Activated CD4-positive, CD25-positive, alpha-beta regulatory T cell treated with anti-CD3 and anti-CD28 coated beads, Interleukin-2, amount 50 U/mL, for 72 hours (primary cell): ENCODE data around the gene ETV1.
"Not testable (repeated sequence)": the region's sequence is repeated elsewhere in the genome, so short reads cannot be mapped to it uniquely, and the experiment has no call there.

ENCODE experiments used
- DNase-seq: peaks from one replicate; pipeline ENCODE4 v3.0.0; 2021

The ETV1 gene

GRCh38 chr7:13920053-13920697 is 69.3 kb downstream of the ETV1 start:
- DNase-seq = no peak

- not testable (repeated sequence) for DNase-seq
Measured at GRCh38 chr7:13918333-13918732, 71.1 kb downstream of the ETV1 start.

- DNase-seq = not testable (repeated sequence)
Measured at GRCh38 chr7:13917103-13917502, 72.4 kb downstream of the ETV1 start.

GRCh38 chr7:13915891-13916290 is 73.6 kb downstream of the ETV1 start:
- no peak for DNase-seq

GRCh38 chr7:13912715-13913278 is 76.7 kb downstream of the ETV1 start:
- no peak for DNase-seq

GRCh38 chr7:13911909-13912308 is 77.6 kb downstream of the ETV1 start:
- no peak for DNase-seq

GRCh38 chr7:13910805-13911551 is 78.5 kb downstream of the ETV1 start:
- no peak for DNase-seq

GRCh38 chr7:13908667-13909397 is 80.6 kb downstream of the ETV1 start:
- no peak for DNase-seq

GRCh38 chr7:13907831-13908230 is 81.6 kb downstream of the ETV1 start:
- DNase-seq = no peak

- no peak for DNase-seq
Measured at GRCh38 chr7:13904689-13905088, 84.8 kb downstream of the ETV1 start.

GRCh38 chr7:13904007-13904406 is 85.5 kb downstream of the ETV1 start:
- DNase-seq = no peak

- no peak for DNase-seq
Measured at GRCh38 chr7:13901577-13901976, 87.9 kb downstream of the ETV1 start.

- no peak for DNase-seq
Measured at GRCh38 chr7:13898957-13899670, 90.4 kb downstream of the ETV1 start.

GRCh38 chr7:13897819-13898218 is 91.6 kb downstream of the ETV1 start:
- DNase-seq = no peak

GRCh38 chr7:13894954-13895353 is 94.5 kb downstream of the ETV1 start:
- no peak for DNase-seq

GRCh38 chr7:13894377-13894776 is 95.1 kb downstream of the ETV1 start:
- DNase-seq = no peak

GRCh38 chr7:13890793-13891192 is 98.7 kb downstream of the ETV1 start:
- DNase-seq = no peak

GRCh38 chr7:13886356-13886755 is 103.1 kb downstream of the ETV1 start:
- DNase-seq = no peak

GRCh38 chr7:13882051-13882450 is 107.4 kb downstream of the ETV1 start:
- no peak for DNase-seq

- no peak for DNase-seq
Measured at GRCh38 chr7:13880789-13881188, 108.7 kb downstream of the ETV1 start.

GRCh38 chr7:13879994-13880686 is 109.3 kb downstream of the ETV1 start:
- DNase-seq = no peak

GRCh38 chr7:13879143-13879542 is 110.3 kb downstream of the ETV1 start:
- DNase-seq = no peak
